Posterior vena cava (tissue), 2 donors: ENCODE data around the gene THSD7B. TPM values are rescaled to one million over a fixed set of nuclear protein-coding genes. Genes with fewer than 3 reads are reported as not detected.

Source experiments
- DNase-seq: peaks from one replicate; pipeline ENCODE4 v3.0.0-alpha.2; 2020; ENCODE audit warnings: low spot score
- intact Hi-C, 2 donors: fragments of 100-400 bp; cut with DNase I; formaldehyde crosslinking; loops; one replicate each; pipeline versions ENCODE4 v1.14.1 to v1.14.2; 2022 to 2023
- total RNA-seq, 2 donors: library from RNA; stranded (reverse); fragmentation: NEBNext Ultra II Directional; extraction: Animal tissue kit (Norgen Biotek cat#: 25700); gene quantifications; one replicate each; pipeline ENCODE4 v1.2.1, GENCODE V29; 2021
- donor health status: DM: yes; HTN: yes; CAD: no.
- donor health status: DM: yes; HTN: yes; CAD: no.

THSD7B gene
- total RNA-seq, 2 donors from 2014 or later, result 0.76 to 1.2 TPM

GRCh38 chr2:137175246-137175645 is 409.9 kb downstream of the THSD7B start:
- DNase-seq, result no peak
- intact Hi-C loops, result no loop called here

- DNase-seq, result no peak
- intact Hi-C loops, result no loop called here
These were observed 413.6 kb downstream of the THSD7B start for GRCh38 chr2:137178951-137179377.

- intact Hi-C loops, result no loop called here
These were observed 414.2 kb downstream of the THSD7B start for GRCh38 chr2:137179542-137179941.

GRCh38 chr2:137180012-137180411 is 414.7 kb downstream of the THSD7B start:
- no peak for DNase-seq

More at GRCh38 chr2:137179542-137179941, 414.2 kb downstream of the THSD7B start:
- DNase-seq, result no peak

GRCh38 chr2:137181370-137181769 is 416.0 kb downstream of the THSD7B start:
- no peak for DNase-seq
- intact Hi-C loops, result no loop called here

More at GRCh38 chr2:137180012-137180411, 414.7 kb downstream of the THSD7B start:
- intact Hi-C loops, result no loop called here

GRCh38 chr2:137182071-137182470 is 416.7 kb downstream of the THSD7B start:
- no peak for DNase-seq
- intact Hi-C loops, result no loop called here

GRCh38 chr2:137183206-137183898 is 418.0 kb downstream of the THSD7B start:
- intact Hi-C loops, result no loop called here

GRCh38 chr2:137185378-137186078 is 420.2 kb downstream of the THSD7B start:
- intact Hi-C loops, result no loop called here
- no peak for DNase-seq

More at GRCh38 chr2:137183206-137183898, 418.0 kb downstream of the THSD7B start:
- DNase-seq, result no peak

GRCh38 chr2:137187216-137187615 is 421.9 kb downstream of the THSD7B start:
- intact Hi-C loops, result no loop called here
- DNase-seq, result no peak

- intact Hi-C loops, result no loop called here
- no peak for DNase-seq
These were observed 425.3 kb downstream of the THSD7B start for GRCh38 chr2:137190411-137191195.

GRCh38 chr2:137192366-137193310 is 427.3 kb downstream of the THSD7B start:
- DNase-seq, result no peak
- intact Hi-C loops, result no loop called here

GRCh38 chr2:137193401-137193800 is 428.1 kb downstream of the THSD7B start:
- intact Hi-C loops, result no loop called here
- no peak for DNase-seq

- DNase-seq, result no peak
- intact Hi-C loops, result no loop called here
These were observed 428.8 kb downstream of the THSD7B start for GRCh38 chr2:137194111-137194510.

GRCh38 chr2:137199751-137200150 is 434.4 kb downstream of the THSD7B start:
- intact Hi-C loops, result no loop called here
- DNase-seq, result no peak

GRCh38 chr2:137202318-137202717 is 437.0 kb downstream of the THSD7B start:
- DNase-seq, result no peak
- intact Hi-C loops, result no loop called here

- intact Hi-C loops, result no loop called here
- no peak for DNase-seq
These were observed 440.0 kb downstream of the THSD7B start for GRCh38 chr2:137205324-137205723.

- no peak for DNase-seq
- intact Hi-C loops, result no loop called here
These were observed 440.7 kb downstream of the THSD7B start for GRCh38 chr2:137206069-137206468.

GRCh38 chr2:137207030-137207429 is 441.7 kb downstream of the THSD7B start:
- intact Hi-C loops, result no loop called here
- no peak for DNase-seq

- DNase-seq, result no peak
- intact Hi-C loops, result no loop called here
These were observed 443.1 kb downstream of the THSD7B start for GRCh38 chr2:137208431-137208891.
